GM18951 (cell line): ENCODE measurements around the gene ACCS.

Source experiments
- POLR2A ChIP-seq: IDR thresholded peaks from 4 replicates; pipeline ENCODE4 v1.6.1; 2011; ENCODE audit warnings: mild to moderate bottlenecking; ENCODE audit not compliant: insufficient read length, insufficient read depth; ENCODE audit errors: extremely low read depth
- in situ Hi-C: fragments of 300-500 bp; cut with MboI; formaldehyde crosslinking; loops from one replicate; pipeline ENCODE4 v1.12.0; 2022; ENCODE audit warnings: low sequenced_read_pairs, mixed read lengths, inconsistent platforms; ENCODE audit not compliant: unreplicated experiment

The ACCS gene

DNA sequence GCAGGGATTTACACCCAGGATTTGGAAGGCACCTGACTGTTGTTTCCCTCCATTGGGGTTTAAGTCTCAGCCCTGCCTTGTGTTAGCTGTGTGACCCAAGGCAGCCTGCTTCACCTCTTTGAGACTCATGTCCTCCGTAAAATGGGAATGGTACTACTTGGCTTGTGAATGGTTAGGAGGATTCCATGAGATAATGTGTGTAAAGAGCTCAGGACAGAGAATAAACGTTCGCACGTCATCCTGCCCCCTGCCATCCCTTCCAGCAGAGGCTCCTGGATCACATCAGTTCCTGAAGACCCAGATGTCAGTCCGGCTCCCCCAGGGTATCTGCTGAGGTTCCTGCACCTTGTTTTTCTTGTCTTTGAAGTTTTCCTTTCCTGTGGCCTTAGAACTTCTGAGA is 35.1 kb upstream of the ACCS start:
- in situ Hi-C loops: no loop called here

GRCh38 chr11:44031549-44031948 is 34.5 kb upstream of the ACCS start:
- no peak for TF ChIP-seq POLR2A
- in situ Hi-C loops: no loop called here

More for the DNA sequence above, 35.1 kb upstream of the ACCS start:
- TF ChIP-seq POLR2A: no peak

GRCh38 chr11:44032299-44033085 is 33.6 kb upstream of the ACCS start:
- in situ Hi-C loops: no loop called here

GRCh38 chr11:44033411-44033850 is 32.6 kb upstream of the ACCS start:
- TF ChIP-seq POLR2A: no peak

More at GRCh38 chr11:44032299-44033085, 33.6 kb upstream of the ACCS start:
- no peak for TF ChIP-seq POLR2A

DNA sequence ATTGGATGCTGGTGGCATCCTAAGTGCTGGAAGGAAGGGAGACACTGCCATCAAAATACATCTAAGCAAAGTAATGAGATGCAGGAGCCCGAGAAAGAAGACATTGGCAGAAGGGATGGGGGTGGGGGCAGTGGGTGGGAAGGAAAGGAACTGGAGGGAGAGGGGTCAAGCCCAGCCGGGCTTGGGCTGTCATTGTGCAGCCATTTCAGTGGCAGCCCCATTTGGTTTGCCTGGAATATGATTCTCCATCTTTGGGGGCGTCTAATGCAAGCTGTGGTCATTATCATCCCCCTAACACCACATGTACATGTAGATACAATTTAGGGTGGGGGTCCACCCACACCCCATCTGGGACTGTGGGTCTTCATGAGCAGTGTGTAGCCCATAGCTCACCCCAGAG is 32.2 kb upstream of the ACCS start:
- TF ChIP-seq POLR2A: no peak
- in situ Hi-C loops: no loop called here

More at GRCh38 chr11:44033411-44033850, 32.6 kb upstream of the ACCS start:
- in situ Hi-C loops: no loop called here

DNA sequence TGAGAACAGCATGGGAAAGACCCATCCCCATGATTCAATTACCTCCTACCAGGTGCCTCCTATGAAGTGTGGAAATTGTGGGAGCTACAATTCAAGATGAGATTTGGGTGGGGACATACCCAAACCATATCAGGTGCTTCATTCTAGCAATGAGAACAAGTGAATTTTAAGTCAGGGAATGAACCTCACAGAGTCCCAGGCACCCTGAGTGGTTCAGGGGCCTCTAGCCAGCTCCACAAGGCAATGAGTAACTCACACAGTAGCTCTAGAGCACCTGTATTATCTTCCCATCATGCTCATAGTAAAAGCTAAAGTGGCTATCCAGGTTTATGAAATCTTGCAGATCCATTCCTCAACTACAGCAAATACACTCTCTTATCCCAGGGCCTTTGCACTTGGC is 31.4 kb upstream of the ACCS start:
- TF ChIP-seq POLR2A: no peak
- in situ Hi-C loops: no loop called here

DNA sequence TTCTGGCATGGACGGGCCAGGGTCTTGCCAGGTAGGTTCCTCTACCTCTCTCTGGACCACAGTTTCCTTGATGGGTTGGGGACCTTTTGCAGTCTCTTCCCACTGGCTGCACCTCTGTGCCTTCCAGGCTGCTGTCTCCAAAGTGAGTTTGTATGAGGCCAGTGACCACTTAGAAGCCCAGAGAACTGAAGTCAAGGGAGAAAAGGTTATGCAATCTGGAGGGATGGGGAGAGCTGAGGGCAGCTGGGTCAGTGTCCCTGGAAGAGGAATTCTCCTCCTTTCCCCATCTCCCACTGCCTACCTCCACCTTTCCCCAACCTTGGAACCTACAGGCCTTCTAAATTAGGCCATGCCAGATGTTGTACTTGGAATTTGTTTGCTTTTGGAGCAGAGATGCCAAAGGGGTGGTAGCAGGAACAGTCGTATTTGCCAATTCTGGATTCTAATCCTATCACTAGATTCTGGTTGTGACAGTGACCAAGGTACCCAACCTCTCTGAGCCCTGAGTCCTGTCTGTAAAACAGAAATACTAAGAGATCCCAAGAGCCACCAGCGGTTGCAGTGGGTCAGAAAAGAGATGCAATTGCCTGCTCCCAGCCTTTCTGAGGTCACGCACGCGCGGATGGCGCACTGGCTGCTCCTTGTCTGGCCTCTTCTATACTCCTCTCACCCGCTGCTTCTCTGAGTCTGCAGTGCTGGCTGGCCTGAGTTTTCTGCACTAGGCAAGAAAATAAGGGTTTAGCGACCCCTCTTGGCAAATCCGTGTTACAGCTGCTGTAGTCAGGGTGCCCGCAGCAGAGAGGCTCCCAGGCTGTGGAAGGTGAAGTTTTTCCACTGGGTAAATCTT is 29.0 kb upstream of the ACCS start:
- in situ Hi-C loops: no loop called here
- no peak for TF ChIP-seq POLR2A

- no peak for TF ChIP-seq POLR2A
- in situ Hi-C loops: no loop called here
These were observed 28.4 kb upstream of the ACCS start for GRCh38 chr11:44037658-44037998.

DNA sequence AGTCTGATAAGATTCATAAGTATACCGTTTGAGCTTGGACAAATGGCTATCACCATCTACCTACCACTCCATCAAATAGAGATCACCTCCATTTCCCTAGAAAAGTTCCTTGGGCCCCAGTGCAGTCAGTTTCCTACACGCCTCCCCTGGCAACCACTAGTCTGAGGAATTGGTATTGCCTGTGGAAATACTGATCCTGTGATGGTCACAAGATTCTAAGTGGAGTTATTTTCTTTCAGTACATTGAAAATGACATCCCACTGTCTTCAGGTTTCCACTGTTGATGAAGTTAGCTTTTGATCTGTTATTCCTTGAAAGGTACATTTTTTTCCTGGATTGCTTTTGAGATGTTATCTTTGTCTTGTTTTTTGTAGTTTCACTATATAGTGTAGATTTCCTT is 22.9 kb upstream of the ACCS start:
- TF ChIP-seq POLR2A: no peak
- in situ Hi-C loops: no loop called here

DNA sequence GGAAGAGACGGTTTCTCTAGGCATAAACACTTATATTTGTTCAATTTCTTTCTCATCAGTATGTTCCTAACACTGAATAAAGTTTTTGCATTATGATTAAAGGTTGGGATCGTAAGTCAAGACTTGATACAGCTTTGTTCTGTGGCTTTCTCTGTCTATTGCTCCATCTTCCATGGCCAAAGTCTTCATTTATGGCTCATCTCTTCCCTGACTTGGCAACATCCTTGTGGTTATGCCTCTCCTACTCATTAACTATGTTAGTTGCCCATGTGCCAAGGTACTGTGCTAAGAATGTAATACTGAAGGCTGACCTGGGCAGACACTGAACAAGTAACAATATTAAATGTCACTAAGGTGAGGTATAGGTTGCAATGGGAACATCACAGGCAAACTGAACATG is 19.9 kb upstream of the ACCS start:
- in situ Hi-C loops: no loop called here

DNA sequence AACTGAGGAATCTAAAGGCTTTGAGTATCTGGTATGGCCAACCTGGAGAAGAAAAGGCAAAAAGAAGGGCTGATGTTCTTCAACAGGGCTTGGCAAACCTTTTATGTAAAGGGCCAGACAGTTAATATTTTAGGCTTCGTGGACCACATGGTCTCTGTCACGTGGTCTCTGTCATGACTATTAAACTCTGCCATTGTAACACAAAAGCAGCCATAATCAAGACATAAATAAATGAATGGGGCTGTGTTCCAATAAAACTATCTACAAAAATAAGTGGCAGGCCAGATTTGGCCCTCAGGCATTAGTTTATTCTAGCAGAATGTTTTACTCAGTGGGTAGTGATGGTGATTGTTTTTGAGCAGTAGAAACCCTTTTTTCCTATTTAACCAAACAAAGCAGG is 18.8 kb upstream of the ACCS start:
- in situ Hi-C loops: no loop called here
- no peak for TF ChIP-seq POLR2A

More for the DNA sequence above, 19.9 kb upstream of the ACCS start:
- TF ChIP-seq POLR2A: no peak

GRCh38 chr11:44047931-44048431 is 18.1 kb upstream of the ACCS start, which contains the start of gene ACCSL:
ACCSL (plus strand) TSS chr11:44047981; CDS start chr11:44048037, 56 bp downstream.
- in situ Hi-C loops: no loop called here

DNA sequence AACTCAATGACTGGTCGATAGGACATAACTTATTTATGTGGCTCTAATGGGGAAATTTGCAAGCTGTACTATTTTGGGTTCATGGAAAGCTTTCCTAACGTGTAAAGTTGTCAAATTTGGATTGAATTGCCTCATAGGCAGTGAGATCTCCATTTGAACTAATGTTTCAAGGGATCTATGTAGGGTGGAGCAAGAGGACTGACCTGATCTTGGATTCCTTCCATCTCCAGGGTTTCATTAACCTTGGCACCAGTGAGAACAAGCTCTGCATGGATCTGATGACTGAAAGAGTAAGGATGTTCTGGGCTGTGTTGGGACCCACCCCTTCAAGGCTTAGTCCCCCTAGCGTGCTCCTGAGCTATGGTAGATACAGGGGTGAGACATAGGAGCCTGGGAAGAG is 16.2 kb upstream of the ACCS start:
- TF ChIP-seq POLR2A: no peak
- in situ Hi-C loops: no loop called here

More at GRCh38 chr11:44047931-44048431, 18.1 kb upstream of the ACCS start, which contains the start of gene ACCSL:
- TF ChIP-seq POLR2A: no peak
